Astrocyte (in vitro differentiated cells and primary cell): ENCODE data around the gene TESK2.

Experiments used
- CTCF ChIP-seq: IDR thresholded peaks from 2 replicates; pipeline ENCODE4 v1.5.1; 2011; ENCODE audit warnings: low read depth, mild to moderate bottlenecking, inconsistent platforms, low read length, moderate library complexity; ENCODE audit not compliant: insufficient read depth
- EZH2 ChIP-seq: IDR thresholded peaks from 2 replicates; pipeline ENCODE4 v1.6.1; 2012; ENCODE audit warnings: mild to moderate bottlenecking, low read length, inconsistent platforms; ENCODE audit not compliant: insufficient read depth

GRCh38 chr1:45454464-45454863, 36.5 kb downstream of the TESK2 start:
- TF ChIP-seq CTCF, result no peak
- no peak for TF ChIP-seq EZH2
